ENCODE results near the gene CCDC88B. TPM values are rescaled to one million over a fixed set of nuclear protein-coding genes. Genes with fewer than 3 reads are reported as not detected.
"Not testable (repeated sequence)": the region's sequence is repeated elsewhere in the genome, so short reads cannot be mapped to it uniquely, and the experiment has no call there.

The CCDC88B gene
- total RNA-seq, 2 donors from 2014 or later, result 119 to 126 TPM

DNA sequence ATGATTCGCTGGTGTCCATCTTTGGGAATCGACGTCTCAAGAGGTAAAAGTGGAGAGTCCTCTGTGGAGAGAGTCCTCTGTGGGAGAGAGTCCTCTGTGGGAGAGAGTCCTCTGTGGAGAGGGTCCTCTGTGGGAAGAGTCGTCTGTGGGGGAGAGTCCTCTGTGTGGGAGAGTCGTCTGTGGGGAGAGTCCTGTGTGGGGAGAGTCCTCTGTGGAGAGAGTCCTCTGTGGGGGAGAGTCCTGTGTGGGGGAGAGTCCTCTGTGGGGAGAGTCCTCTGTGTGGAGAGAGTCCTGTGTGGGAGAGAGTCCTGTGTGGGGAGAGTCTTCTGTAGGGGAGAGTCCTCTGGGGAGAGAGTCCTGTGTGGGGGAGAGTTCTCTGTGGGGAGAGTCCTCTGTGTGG is 19.0 kb upstream of the CCDC88B start:
- H3K27ac Mint-ChIP-seq, result no peak overlapping the region
- H3K4me3 Mint-ChIP-seq, result peak overlapping the region in 1 of 2 donors; percentile 5
- peaks cover 50% of the 10 kb centered on the region for H3K4me1 Mint-ChIP-seq (ENCODE audit: low read depth)
- ATAC-seq (replicated peaks in 1 of 2) (no peak), DNase-seq (no peak)
- peaks cover 9% of the 10 kb centered on the region in 2 donors for H3K36me3 Mint-ChIP-seq (ENCODE audit: insufficient read depth in 2 of 2)
- no peaks in the 10 kb centered on the region for H3K9me3 Mint-ChIP-seq
- no peaks in the 10 kb centered on the region for H3K27me3 Mint-ChIP-seq (ENCODE audit: low read depth)

DNA sequence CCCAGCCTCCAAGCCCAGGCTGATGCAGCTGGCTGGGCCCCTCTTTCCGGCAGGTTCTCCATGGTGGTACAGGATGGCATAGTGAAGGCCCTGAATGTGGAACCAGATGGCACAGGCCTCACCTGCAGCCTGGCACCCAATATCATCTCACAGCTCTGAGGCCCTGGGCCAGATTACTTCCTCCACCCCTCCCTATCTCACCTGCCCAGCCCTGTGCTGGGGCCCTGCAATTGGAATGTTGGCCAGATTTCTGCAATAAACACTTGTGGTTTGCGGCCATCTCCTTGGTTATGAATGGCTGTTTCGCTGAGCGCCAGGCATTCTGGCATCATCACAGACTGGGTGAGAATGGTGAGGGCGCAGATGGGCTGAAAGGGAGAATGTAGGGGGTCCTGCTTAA is 18.5 kb upstream of the CCDC88B start:
- ATAC-seq (replicated peaks in 1 of 2), result no peak
- Mint-ChIP-seq H3K36me3 (ENCODE audit: insufficient read depth in 2 of 2) (peaks cover 9% of the 10 kb centered on the region in 2 donors), H3K27ac (no peak overlapping the region), H3K9me3 (no peaks in the 10 kb centered on the region), H3K27me3 (ENCODE audit: low read depth) (no peaks in the 10 kb centered on the region), H3K4me1 (ENCODE audit: low read depth) (peaks cover 45% of the 10 kb centered on the region), H3K4me3 (no peak overlapping the region)
- DNase-seq, result no peak

DNA sequence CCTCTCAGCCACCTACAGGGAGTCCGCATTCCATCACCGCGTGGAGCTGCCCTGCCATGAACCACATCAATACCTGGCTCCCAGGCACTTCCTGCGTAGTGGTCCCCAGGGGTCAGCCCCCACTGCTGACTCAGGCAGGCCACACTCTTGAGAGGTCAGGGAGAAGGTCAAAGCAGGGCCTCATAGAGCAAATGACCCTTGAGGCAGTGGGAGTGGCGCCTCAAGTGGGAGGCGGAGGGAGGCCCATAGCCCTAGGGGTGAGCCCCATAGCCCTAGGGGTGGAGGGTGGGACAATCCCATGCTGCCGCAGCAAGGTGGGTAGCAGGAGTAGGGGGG is 17.1 kb upstream of the CCDC88B start:
- peaks cover 7 to 9% of the 10 kb centered on the region in 2 donors for H3K36me3 Mint-ChIP-seq (ENCODE audit: insufficient read depth in 2 of 2)
- DNase-seq (no peak), ATAC-seq (replicated peaks in 1 of 2) (no peak)
- no peak overlapping the region for H3K27ac Mint-ChIP-seq
- no peaks in the 10 kb centered on the region for H3K9me3 Mint-ChIP-seq
- H3K27me3 Mint-ChIP-seq (ENCODE audit: low read depth), result no peaks in the 10 kb centered on the region
- H3K4me3 Mint-ChIP-seq, result no peak overlapping the region
- peaks cover 35% of the 10 kb centered on the region for H3K4me1 Mint-ChIP-seq (ENCODE audit: low read depth)

DNA sequence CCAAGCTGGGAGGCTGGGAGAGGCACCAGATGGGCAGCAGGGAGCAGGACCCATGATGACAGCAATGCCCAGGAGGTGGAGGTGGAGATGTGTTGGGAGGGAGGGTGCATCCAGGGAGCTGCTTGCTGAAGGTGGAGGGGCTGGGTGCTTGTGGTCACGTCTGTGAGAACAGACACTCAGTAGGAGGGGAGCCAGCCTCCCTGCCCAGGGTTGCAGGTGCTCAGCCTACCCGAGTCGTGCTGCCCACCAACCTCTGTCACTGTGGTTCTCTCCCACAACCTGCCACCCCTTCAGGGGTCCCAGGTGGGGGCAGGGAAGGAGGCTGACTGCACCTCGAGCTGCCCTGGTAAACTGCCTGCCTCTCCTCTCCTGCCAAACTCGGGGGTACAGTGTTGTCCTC is 16.6 kb upstream of the CCDC88B start:
- DNase-seq, result no peak
- peaks cover 31% of the 10 kb centered on the region for H3K4me1 Mint-ChIP-seq (ENCODE audit: low read depth)
- no peaks in the 10 kb centered on the region for H3K27me3 Mint-ChIP-seq (ENCODE audit: low read depth)
- no peaks in the 10 kb centered on the region for H3K9me3 Mint-ChIP-seq
- no peak for ATAC-seq (replicated peaks in 1 of 2)
- no peak overlapping the region for H3K4me3 Mint-ChIP-seq
- peaks cover 6 to 7% of the 10 kb centered on the region in 2 donors for H3K36me3 Mint-ChIP-seq (ENCODE audit: insufficient read depth in 2 of 2)
- no peak overlapping the region for H3K27ac Mint-ChIP-seq

DNA sequence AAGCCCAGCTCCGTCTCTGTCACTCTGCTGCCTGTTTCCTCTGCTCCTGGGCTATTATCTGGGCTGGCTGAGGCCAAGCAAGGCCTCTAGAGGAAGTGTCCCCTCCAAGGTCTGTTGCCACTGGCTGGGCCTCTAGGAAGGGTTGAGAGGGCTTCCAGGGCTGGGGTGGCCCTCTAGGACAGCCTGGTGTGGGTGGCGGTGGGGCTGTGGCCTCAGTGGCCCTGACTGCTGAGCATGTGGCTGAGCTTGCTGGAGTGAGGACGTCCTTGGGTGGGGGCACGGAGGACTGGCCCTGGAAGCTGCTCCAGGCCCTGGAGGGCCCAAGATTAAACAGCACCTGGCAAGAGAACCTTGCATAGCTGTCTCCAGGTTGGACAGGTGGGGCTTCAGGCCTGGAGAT is 16.0 kb upstream of the CCDC88B start:
- not testable (repeated sequence) for H3K27ac Mint-ChIP-seq

DNA sequence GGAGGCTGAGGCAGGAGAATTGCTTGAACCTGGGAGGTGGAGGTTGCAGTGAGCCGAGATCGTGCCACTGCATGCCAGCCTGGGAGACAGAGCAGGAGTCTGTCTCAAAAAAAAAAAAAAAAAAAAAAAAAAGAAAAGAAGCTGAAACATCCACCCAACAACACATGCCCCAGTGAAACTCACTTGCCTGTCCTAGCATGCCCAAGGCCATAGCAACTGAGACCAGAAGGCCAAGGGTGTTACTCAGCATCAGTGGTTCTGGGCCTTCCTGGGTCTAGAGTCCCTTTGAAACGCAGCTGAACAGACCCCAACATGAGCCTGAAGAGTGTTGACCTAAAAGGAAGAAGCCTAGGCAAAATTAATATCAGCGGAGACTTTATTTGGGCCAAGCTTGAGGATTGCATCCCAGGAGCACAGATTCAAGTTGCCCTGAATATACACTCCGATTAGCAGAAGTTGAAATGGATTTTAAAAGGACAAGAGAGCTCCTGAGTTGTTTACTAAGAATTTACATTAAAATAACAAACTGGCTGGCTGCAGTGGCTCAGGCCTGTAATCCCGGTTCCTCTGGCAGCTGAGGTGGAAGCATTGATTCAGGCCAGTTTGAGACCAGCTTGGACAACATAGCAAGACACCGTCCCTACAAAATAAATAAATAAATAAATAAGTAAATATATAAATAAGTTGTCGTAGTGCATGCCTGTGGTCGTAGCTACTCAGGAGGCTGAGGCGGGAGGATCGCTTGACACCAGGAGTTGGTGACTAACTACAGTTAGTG is 15.1 kb upstream of the CCDC88B start:
- peaks cover 2% of the 10 kb centered on the region in 2 donors for H3K36me3 Mint-ChIP-seq (ENCODE audit: insufficient read depth in 2 of 2)

More for the DNA sequence above, 16.0 kb upstream of the CCDC88B start:
- not testable (repeated sequence) for H3K9me3 Mint-ChIP-seq; ATAC-seq (replicated peaks in 1 of 2); H3K36me3 Mint-ChIP-seq (ENCODE audit: insufficient read depth in 2 of 2); H3K27me3 Mint-ChIP-seq (ENCODE audit: low read depth); DNase-seq; H3K4me3 Mint-ChIP-seq
- H3K4me1 Mint-ChIP-seq (ENCODE audit: low read depth), result peaks cover 29% of the 10 kb centered on the region

DNA sequence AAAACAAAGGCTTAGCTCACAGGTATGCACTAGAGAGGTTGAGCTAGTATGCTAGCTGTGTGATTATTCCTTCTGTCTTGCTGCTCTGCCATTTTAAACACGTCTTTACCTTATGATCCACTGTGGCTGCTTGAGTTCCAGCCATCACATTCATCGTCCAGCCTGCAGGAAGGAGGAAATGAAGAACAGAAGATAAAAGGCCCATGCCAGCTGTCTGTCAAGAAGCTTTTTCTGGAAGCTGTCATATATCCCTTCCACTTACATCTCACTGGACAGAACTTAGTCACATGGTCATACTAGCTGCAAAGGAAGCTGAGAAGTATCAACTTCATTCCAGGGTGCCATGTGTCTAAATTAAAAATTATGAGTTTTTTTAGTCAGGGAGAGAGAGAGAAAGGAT is 12.6 kb upstream of the CCDC88B start:
- Mint-ChIP-seq H3K27ac (no peak overlapping the region), H3K27me3 (ENCODE audit: low read depth) (no peaks in the 10 kb centered on the region), H3K4me1 (ENCODE audit: low read depth) (peaks cover 10% of the 10 kb centered on the region), H3K36me3 (ENCODE audit: insufficient read depth in 2 of 2) (no peaks in the 10 kb centered on the region), H3K4me3 (no peak overlapping the region), H3K9me3 (no peaks in the 10 kb centered on the region)
- DNase-seq, result no peak
- no peak for ATAC-seq (replicated peaks in 1 of 2)

More for the DNA sequence above, 15.1 kb upstream of the CCDC88B start:
- Mint-ChIP-seq H3K4me1 (ENCODE audit: low read depth) (peaks cover 20% of the 10 kb centered on the region), H3K27ac (no peak overlapping the region), H3K9me3 (no peaks in the 10 kb centered on the region), H3K4me3 (no peak overlapping the region), H3K27me3 (ENCODE audit: low read depth) (no peaks in the 10 kb centered on the region)
- ATAC-seq (replicated peaks in 1 of 2) (no peak), DNase-seq (no peak)

DNA sequence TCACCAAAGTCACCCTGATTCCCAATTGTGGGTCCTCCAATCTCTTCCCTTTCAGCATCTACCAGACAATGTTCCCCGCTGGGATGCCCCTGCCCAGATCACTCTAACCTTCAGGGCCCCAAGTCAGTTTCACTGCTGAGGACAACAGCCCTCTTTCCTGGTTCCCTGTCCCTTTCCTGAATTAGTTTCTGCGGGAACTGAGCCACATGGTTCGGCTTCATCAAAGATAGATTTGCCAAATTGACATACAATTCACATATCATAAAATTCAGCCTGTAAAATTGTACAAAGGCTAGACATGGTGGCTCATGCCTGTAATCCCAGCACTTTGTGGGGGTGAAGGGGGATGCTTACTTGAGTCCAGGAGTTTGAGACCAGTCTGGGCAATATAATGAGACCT is 12.0 kb upstream of the CCDC88B start:
- Mint-ChIP-seq H3K4me1 (ENCODE audit: low read depth) (peaks cover 10% of the 10 kb centered on the region), H3K36me3 (ENCODE audit: insufficient read depth in 2 of 2) (no peaks in the 10 kb centered on the region), H3K27me3 (ENCODE audit: low read depth) (no peaks in the 10 kb centered on the region), H3K9me3 (no peaks in the 10 kb centered on the region), H3K4me3 (no peak overlapping the region), H3K27ac (no peak overlapping the region)
- no peak for DNase-seq
- ATAC-seq (replicated peaks in 1 of 2), result no peak

DNA sequence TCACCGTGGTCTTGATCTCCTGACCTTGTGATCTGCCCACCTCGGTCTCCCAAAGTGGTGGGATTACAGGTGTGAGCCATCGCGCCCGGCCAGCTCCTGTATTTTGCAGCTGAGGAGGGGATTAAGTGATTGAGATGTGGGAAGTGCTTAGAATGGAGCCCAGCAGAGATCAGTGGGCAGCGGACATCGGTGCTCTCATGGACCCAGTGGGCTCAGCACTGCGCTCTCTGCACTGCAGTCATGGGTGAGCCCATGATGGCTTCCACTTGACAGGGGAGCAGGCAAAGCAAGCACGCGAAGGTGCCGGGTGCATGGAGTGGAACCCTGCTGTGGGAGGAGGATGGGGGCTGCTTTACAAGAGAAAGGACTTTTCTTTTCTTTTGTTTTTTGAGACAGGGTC is 9.1 kb upstream of the CCDC88B start:
- Mint-ChIP-seq H3K27me3 (ENCODE audit: low read depth) (no peaks in the 10 kb centered on the region), H3K4me3 (no peak overlapping the region), H3K27ac (no peak overlapping the region), H3K9me3 (no peaks in the 10 kb centered on the region), H3K4me1 (ENCODE audit: low read depth) (peaks cover 20% of the 10 kb centered on the region), H3K36me3 (ENCODE audit: insufficient read depth in 2 of 2) (no peaks in the 10 kb centered on the region)
- ATAC-seq (replicated peaks in 1 of 2) (no peak), DNase-seq (no peak)

DNA sequence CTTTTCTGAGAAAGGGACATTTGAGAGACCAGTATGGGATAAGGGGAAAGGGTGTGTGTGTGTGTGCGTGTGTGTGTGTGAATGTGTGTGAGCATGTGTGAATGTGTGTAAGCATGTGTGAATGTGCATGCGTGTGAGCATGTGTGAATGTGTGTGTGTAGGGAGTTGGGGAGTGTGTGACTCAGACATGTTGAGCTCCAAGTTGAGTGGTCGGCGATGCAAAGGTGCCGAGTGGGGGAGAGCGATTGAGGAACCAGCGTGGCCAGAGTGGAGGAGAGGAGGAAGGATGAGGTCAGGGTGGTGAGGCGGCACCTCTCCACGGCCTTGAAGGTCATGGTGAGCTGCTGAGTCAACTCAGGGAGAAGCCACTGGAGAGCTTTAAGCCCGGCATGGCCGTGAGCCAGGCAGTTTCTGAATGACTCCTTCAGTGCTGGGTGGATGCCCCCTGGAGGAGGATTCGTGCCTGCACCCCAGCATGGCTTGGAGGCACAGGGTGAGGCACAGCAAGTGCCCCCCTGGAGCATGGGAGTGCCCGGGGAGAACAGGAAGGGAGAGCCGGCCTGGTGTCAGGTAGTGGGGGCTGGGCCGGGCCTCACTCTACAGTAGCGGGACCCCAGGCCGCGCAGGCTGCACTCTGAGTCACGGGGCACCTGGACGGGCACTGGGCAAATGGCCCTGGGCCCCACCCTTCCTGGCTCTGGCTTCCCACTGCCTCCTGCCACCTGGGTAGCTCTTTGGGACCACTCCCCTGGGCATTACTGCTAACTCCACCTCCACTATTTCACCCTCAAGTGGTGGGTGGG is 8.2 kb upstream of the CCDC88B start:
- Mint-ChIP-seq H3K27ac (peak overlapping the region; percentile 6), H3K27me3 (ENCODE audit: low read depth) (no peaks in the 10 kb centered on the region), H3K4me3 (peak overlapping the region; percentile 32 to 40), H3K36me3 (ENCODE audit: insufficient read depth in 2 of 2) (no peaks in the 10 kb centered on the region), H3K9me3 (no peaks in the 10 kb centered on the region), H3K4me1 (ENCODE audit: low read depth) (peaks cover 20% of the 10 kb centered on the region)
- ATAC-seq (replicated peaks in 1 of 2) (peak; percentile 88 to 91), DNase-seq (peak; percentile 89 to 92)

DNA sequence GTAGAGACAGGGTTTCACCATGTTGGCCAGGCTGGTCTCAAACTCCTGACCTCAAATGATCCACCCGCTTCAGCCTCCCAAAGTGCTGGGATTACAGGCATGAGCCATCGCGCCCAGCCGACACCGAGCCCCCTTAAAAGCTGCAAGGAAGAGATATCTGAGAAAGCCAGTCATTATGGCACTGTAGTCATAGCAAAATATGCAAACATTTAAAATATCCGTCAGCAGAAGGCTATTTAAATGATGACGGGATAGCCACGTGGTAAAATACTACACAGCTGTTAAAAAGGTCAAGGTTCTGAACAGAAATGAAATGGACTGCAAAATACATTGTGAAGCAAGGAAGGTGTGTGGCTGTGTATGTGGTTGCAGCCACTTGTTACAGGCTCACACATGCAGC is 6.4 kb upstream of the CCDC88B start:
- Mint-ChIP-seq H3K9me3 (no peaks in the 10 kb centered on the region), H3K4me1 (ENCODE audit: low read depth) (peaks cover 30% of the 10 kb centered on the region), H3K27me3 (ENCODE audit: low read depth) (no peaks in the 10 kb centered on the region), H3K4me3 (no peak overlapping the region), H3K36me3 (ENCODE audit: insufficient read depth in 2 of 2) (peaks cover 0 to 5% of the 10 kb centered on the region in 2 donors), H3K27ac (no peak overlapping the region)
- DNase-seq, result no peak
- ATAC-seq (replicated peaks in 1 of 2), result no peak

DNA sequence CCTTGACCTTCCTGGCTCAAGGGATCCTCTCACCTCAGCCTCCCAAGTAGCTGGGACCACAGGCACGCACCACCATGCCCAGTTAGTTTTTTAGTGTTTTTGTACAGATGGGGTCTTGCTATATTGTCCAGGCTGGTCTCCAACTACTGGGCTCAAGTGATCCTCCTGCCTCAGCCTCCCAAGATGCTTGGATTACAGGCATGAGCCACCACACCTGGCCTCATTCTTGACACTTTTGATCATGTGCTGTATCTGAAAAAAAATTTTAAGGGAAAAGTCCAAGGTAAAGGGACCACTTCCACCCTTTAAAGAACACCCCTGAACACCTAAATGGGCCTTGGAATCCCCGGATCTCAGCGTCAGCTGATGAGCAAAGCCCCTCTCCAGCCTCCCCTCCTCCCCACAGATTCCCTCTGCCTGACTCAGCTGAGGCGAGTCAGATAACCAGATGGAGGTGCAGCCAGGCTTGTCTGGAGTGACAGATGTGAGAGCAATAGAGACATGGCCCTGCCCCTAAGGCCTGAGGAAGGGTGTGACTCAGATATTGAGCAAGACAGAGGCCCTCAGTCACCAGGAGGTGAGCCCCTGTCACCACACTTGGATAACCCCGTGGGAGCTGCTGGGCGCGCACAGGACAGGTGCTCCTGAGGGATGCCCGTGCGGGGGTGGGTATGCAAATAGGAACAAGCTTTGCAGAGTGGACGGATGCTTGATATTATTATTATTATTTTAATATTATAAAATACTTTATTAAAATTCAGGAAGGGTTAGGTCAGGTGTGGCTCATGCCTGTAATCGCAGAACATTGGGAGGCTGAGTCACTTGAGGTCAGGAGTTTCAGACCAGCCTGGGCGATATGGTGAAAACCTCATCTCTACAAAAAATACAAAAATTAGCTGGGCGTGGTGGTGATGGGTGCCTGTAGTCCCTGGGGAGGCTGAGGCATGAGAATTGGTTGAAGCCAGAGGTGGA is 5.0 kb upstream of the CCDC88B start:
- H3K9me3 Mint-ChIP-seq, result no peaks in the 10 kb centered on the region
- ATAC-seq (replicated peaks in 1 of 2), result peak; percentile 73 to 75
- H3K4me3 Mint-ChIP-seq, result peak overlapping the region; percentile 17 to 42
- no peaks in the 10 kb centered on the region for H3K27me3 Mint-ChIP-seq (ENCODE audit: low read depth)
- H3K36me3 Mint-ChIP-seq (ENCODE audit: insufficient read depth in 2 of 2), result peaks cover 0 to 9% of the 10 kb centered on the region in 2 donors
- peak; percentile 62 to 76 for DNase-seq
- peak overlapping the region; percentile 68 for H3K27ac Mint-ChIP-seq
- H3K4me1 Mint-ChIP-seq (ENCODE audit: low read depth), result peaks cover 44% of the 10 kb centered on the region
